Testis (tissue), 2 donors: ENCODE results near the gene EIF2S2.

Source experiments
- POLR2A ChIP-seq: fragments of 450-650 bp; IDR thresholded peaks from one replicate; pipeline ENCODE4 v1.6.1; 2017; ENCODE audit warnings: antibody characterized with exemption, mild to moderate bottlenecking, moderate library complexity
- TF ChIP-seq, protein P1 (sequence below), 3 experiments: fragments of 450-650 bp in 2 of 3; fragments of 200-600 bp in 1 of 3; sonication (generic) in 1 of 3; IDR thresholded peaks; one replicate each; pipeline ENCODE4 v1.5.1; 2016 to 2019; ENCODE audit warnings: antibody characterized with exemption in 3 of 3, mild to moderate bottlenecking in 2 of 3, moderate library complexity in 1 of 3

DNA sequence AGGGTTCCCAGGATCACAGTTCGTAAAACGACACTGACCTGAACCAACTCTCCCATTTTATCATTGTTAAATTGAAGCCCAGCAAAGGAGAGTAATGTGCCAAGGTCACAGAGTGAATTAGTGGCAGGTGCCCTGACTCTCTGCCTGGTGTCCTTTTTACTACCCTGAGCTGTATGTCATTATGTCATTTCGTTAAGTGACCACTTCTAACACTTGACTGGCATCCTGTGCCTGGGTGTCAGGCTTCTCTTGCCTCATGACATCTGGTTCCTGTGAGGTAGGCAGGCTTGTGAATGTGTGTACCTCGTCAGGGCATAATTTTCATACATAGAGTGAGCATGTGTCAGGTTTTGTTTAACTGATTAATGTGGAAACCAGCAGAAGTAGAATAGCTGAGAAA is 69.8 kb downstream of the EIF2S2 start:
- TF ChIP-seq, protein P1, sequence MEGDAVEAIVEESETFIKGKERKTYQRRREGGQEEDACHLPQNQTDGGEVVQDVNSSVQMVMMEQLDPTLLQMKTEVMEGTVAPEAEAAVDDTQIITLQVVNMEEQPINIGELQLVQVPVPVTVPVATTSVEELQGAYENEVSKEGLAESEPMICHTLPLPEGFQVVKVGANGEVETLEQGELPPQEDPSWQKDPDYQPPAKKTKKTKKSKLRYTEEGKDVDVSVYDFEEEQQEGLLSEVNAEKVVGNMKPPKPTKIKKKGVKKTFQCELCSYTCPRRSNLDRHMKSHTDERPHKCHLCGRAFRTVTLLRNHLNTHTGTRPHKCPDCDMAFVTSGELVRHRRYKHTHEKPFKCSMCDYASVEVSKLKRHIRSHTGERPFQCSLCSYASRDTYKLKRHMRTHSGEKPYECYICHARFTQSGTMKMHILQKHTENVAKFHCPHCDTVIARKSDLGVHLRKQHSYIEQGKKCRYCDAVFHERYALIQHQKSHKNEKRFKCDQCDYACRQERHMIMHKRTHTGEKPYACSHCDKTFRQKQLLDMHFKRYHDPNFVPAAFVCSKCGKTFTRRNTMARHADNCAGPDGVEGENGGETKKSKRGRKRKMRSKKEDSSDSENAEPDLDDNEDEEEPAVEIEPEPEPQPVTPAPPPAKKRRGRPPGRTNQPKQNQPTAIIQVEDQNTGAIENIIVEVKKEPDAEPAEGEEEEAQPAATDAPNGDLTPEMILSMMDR (IDR thresholded peaks at IDR 0.05), result no peak
- no peak for TF ChIP-seq POLR2A
